A673 (cell line): Measurements from ENCODE around the gene KLF11. TPM values are rescaled to one million over a fixed set of nuclear protein-coding genes. Genes with fewer than 3 reads are reported as not detected.

Experiments used
- BruUV-seq: library from RNA; stranded (reverse); fragments of 400-500 nt; replicated peaks from 2 replicates; lab custom pipeline; 2021; lab: Mats Ljungman, UMichigan
- CTCF ChIA-PET: fragments of 300-600 bp; sonication (Branson Sonifier 250); formaldehyde crosslinking; loops from one replicate; lab custom pipeline; 2022; ENCODE audit warnings: antibody characterized with exemption; lab: Charles Lee
- POLR2A ChIA-PET: fragments of 300-600 bp; sonication (Branson Sonifier 250); formaldehyde crosslinking; loops from one replicate; lab custom pipeline; 2022; ENCODE audit warnings: antibody characterized with exemption; ENCODE audit not compliant: low non-redundant PET; lab: Charles Lee
- DNase-seq: peaks from one replicate; pipeline ENCODE4 v3.0.0-alpha.2; 2015; ENCODE audit warnings: low spot score
- H3K27ac ChIP-seq: fragments of 200-600 bp; sonication (generic); 2 replicates; pipeline ENCODE4 v1.5.1; 2016; ENCODE audit warnings: mixed run types, low read depth, mild to moderate bottlenecking, mixed read lengths, antibody characterized with exemption, low read length; ENCODE audit not compliant: poor library complexity, severe bottlenecking
- H3K27me3 ChIP-seq: fragments of 200-600 bp; sonication (generic); replicated peaks from 2 replicates; pipeline ENCODE4 v1.6.1; 2017; ENCODE audit warnings: mixed run types, low read depth, mild to moderate bottlenecking, mixed read lengths, antibody characterized with exemption, low read length; ENCODE audit not compliant: insufficient read depth, poor library complexity
- H3K36me3 ChIP-seq: fragments of 200-600 bp; sonication (generic); 2 replicates; pipeline ENCODE4 v1.6.1; 2016; ENCODE audit warnings: mixed run types, mild to moderate bottlenecking, mixed read lengths, antibody characterized with exemption, low read length; ENCODE audit not compliant: insufficient read depth, poor library complexity, severe bottlenecking
- H3K4me1 ChIP-seq: fragments of 200-600 bp; sonication (generic); 2 replicates; pipeline ENCODE4 v1.6.1; 2017; ENCODE audit warnings: mixed run types, mild to moderate bottlenecking, mixed read lengths, antibody characterized with exemption, low read length; ENCODE audit not compliant: insufficient read depth, poor library complexity, severe bottlenecking
- H3K4me3 ChIP-seq: fragments of 200-600 bp; sonication (generic); 2 replicates; pipeline ENCODE4 v1.5.1; 2016; ENCODE audit warnings: low read depth, mixed run types, mild to moderate bottlenecking, mixed read lengths, low read length; ENCODE audit not compliant: poor library complexity, severe bottlenecking
- H3K9me3 ChIP-seq: fragments of 200-600 bp; sonication (generic); 2 replicates; pipeline ENCODE4 v1.6.1; 2016; ENCODE audit warnings: mixed run types, low read depth, mild to moderate bottlenecking, mixed read lengths, antibody characterized with exemption, low read length; ENCODE audit not compliant: poor library complexity, severe bottlenecking
- CTCF ChIP-seq: fragments of 300-800, 200-600 bp; sonication (generic); conservative IDR thresholded peaks from 2 replicates; pipeline ENCODE4 v1.5.1; 2017; ENCODE audit warnings: low read depth, mild to moderate bottlenecking, antibody characterized with exemption, low read length, moderate library complexity, mixed read lengths
- EZH2 ChIP-seq: fragments of 200-600 bp; sonication (generic); IDR thresholded peaks from 2 replicates; pipeline ENCODE4 v1.6.1; 2017; ENCODE audit warnings: borderline replicate concordance, low read depth, mild to moderate bottlenecking, mixed read lengths, antibody characterized with exemption, low read length; ENCODE audit not compliant: poor library complexity, severe bottlenecking
- intact Hi-C: fragments of 100-400 bp; cut with micrococcal nuclease; formaldehyde crosslinking; loops from one replicate; pipeline ENCODE4 v1.10.0; 2022; ENCODE audit not compliant: unreplicated experiment
- total RNA-seq: library from RNA; stranded (reverse); gene quantifications from 2 replicates; pipeline ENCODE4 v1.2.3, GENCODE V29; 2021

KLF11 gene
- total RNA-seq, 1 experiment from 2014 or later: 3.0 TPM

GRCh38 chr2:10002681-10003080, 40.7 kb upstream of the KLF11 start:
- Histone ChIP-seq H3K4me3 (no peak overlapping the region), H3K36me3 (no peaks in the 10 kb centered on the region), H3K27me3 (no peaks in the 10 kb centered on the region), H3K4me1 (peaks cover 12% of the 10 kb centered on the region), H3K27ac (no peak overlapping the region), H3K9me3 (no peaks in the 10 kb centered on the region)
- POLR2A ChIA-PET: no interaction called here
- TF ChIP-seq CTCF (no peak), EZH2 (no peak)
- intact Hi-C loops: no loop called here
- DNase-seq: no peak
- no TSS peak for BruUV-seq
- CTCF ChIA-PET: no interaction called here

GRCh38 chr2:10003206-10004125, 39.9 kb upstream of the KLF11 start:
- no peaks in the 10 kb centered on the region for H3K9me3 ChIP-seq
- CTCF ChIA-PET: no interaction called here
- no peak overlapping the region for H3K27ac ChIP-seq
- BruUV-seq: no TSS peak
- no peak for DNase-seq
- H3K36me3 ChIP-seq: no peaks in the 10 kb centered on the region
- peaks cover 16% of the 10 kb centered on the region for H3K4me1 ChIP-seq
- H3K4me3 ChIP-seq: no peak overlapping the region
- TF ChIP-seq EZH2: no peak
- TF ChIP-seq CTCF: no peak
- H3K27me3 ChIP-seq: no peaks in the 10 kb centered on the region
- intact Hi-C loops: no loop called here
- POLR2A ChIA-PET: no interaction called here

- Histone ChIP-seq H3K27me3 (no peaks in the 10 kb centered on the region), H3K27ac (no peak overlapping the region), H3K36me3 (no peaks in the 10 kb centered on the region), H3K9me3 (no peaks in the 10 kb centered on the region), H3K4me1 (peaks cover 17% of the 10 kb centered on the region), H3K4me3 (no peak overlapping the region)
- TF ChIP-seq EZH2 (no peak), CTCF (no peak)
- intact Hi-C loops: no loop called here
- ChIA-PET CTCF (no interaction called here), POLR2A (no interaction called here)
- no TSS peak for BruUV-seq
- DNase-seq: no peak
These were observed 38.9 kb upstream of the KLF11 start for GRCh38 chr2:10004401-10004800.
